HG03064 (cell line): ENCODE data around the gene CEACAM16.

Experiments
- ATAC-seq: cut with Tn5 transposase; IDR thresholded peaks from one replicate; pipeline ENCODE4 v1.9.1; 2021; ENCODE audit warnings: low read depth; ENCODE audit not compliant: unreplicated experiment

The CEACAM16 gene

DNA sequence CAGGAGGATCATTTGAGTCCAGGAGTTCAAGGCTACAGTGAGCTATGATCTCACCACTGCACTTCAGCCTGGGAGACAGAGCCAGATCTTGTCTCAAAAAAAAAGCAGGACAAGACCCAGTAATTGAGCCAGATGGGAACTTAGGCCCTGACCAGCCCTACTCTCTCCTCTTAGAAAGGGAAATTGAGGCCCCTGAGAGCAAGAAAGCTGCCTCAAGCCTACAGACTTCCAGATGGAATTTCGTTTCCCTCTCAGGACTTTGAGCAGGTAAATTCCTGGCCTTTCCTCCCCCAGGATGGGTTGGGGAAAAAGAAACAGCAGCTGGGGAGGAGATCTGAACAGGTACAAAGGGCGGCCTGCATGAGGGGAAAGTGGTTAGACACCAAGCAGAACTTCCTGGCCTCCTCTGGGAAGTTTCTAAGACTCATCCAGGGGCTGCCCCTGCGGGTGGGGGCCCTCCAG, 46.0 kb downstream of the CEACAM16 start:
- no peak for ATAC-seq

DNA sequence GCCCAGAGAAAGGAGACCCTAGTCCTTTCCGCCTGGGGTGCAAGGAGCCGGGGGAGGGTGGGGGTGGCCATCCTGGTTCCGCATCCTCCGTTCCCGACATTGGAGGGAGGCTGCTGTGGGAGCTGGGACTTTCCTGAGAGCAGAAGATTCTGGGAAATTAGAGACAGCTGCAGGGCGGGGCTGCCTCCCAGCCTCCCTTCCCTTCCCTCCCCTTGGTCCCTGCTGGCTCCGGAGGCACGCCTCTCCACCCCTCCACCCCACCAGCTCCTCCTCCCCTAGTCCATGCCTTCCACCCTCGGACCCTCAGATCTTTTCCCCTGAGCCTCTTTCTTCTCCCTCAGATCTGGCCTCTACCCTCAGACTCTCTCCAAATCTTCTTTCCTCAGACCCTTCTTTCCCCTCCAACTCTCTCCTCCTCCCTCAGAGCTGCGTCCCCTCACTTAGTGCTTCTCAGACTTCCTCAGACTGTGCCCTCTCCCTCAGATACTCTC, 46.4 kb downstream of the CEACAM16 start:
- no peak for ATAC-seq

GRCh38 chr19:44745887-44746600, 47.1 kb downstream of the CEACAM16 start:
- no peak for ATAC-seq

GRCh38 chr19:44746616-44746945, 47.6 kb downstream of the CEACAM16 start:
- no peak for ATAC-seq

DNA sequence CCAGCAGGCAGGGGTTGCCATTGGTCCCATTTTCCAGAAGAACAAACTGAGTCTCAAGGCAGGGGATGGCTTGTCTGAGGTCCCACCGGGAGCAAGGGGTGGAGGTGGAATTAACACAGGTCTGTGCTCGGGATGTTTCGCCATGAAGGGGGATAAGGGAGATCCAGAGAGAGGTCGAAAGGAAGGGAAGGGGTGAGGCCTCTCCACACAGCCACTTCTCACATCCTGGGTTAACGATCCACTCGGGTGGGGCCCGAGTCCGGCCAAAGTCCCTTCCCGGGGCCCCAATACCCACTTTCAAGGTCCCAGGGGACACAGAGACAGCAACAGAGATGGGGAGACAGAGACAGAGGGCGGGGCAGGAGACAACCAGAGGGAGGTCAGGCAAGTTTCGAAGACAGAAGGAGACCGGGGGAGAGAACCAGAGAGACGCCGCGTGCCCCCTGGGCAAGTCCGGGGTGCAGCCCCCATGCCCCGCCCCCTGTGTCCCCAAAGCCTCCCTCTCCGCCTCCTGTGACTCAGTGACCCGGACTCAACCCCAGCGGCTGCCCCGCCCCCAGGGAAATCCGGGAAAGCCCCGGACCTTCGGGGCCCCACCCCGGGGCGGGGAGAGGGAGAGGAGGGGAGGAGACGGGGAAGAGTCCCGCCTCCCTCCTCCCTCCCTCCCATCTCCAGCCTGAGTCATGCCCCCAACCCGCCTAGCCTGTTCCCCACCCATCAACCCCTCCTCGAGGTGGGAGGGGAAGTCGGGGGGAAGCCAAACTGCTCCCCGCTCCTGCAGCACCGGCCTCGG, 48.2 kb downstream of the CEACAM16 start:
- ATAC-seq = no peak

DNA sequence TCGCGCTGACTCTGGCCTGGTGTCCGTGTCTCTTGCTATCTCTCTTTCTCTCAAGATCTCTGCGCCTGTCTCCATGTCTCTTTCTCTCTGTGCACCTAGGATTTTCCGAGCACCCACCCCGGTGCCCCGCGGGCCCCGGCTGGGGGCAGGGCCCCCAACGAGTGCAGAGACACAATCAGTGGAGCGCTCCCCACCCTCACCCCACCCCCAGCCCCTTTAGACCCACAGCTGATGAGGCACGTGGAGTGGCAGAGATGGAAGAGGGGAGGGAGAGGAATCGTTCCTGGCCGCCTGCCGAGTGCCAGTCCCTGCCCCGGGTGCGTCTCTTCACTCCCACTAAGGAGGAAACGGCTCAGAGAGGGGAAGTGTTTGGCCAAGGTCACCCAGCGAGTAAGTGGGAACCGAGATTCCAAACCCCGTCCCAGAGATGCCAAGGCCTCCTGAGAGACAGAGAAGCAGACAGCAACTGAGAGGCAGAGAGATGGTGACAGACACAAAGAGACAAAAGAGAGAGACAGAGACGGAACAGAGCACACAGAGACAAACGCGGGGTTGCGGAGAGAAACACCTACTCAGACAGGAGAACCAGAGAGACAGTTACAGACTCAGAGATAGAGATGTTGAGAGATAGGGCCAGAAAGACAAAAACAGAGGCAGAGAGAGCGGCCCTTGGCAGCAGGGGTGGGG, 48.9 kb downstream of the CEACAM16 start:
- no peak for ATAC-seq

DNA sequence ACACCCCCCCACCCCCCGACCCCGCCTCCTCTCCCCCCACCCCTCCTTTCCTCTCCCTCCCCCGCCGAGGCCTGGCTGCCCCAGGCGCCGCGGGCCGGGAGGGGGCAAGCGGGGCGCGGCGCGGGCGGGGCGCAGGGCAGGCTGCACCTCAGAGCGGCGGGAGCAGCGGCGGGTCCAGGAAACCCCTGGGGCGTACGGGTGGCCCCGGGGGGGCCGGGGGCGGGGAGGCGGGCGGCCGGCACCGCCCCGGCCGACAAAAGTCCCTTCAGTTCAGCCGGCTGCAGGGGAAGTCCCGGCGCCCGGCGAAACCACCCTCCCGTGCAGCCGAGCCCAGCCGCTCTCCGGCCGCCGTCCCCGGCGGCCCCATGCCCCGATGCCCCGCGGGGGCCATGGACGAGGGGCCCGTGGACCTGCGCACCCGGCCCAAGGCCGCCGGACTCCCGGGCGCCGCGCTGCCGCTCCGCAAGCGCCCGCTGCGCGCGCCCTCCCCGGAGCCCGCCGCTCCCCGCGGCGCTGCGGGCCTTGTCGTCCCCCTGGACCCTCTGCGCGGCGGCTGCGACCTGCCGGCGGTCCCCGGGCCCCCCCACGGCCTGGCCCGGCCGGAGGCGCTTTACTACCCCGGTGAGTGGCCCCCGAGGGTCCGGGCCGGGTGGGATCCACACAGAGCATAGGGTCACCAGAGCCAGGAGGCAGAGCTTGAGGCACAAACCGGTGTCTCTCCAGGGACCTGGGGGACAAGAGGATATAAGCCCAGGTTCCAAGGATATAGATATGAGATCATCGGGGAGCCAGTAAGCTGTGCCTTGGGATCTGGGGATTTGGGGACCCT, 49.7 kb downstream of the CEACAM16 start, which contains the start of gene BCL3:
TSS of gene BCL3 (plus strand) at position 283 of the 829 bp plus-strand sequence. CDS start at position 366, 83 bp downstream.
- no peak for ATAC-seq

GRCh38 chr19:44749292-44749691, 50.3 kb downstream of the CEACAM16 start:
- no peak for ATAC-seq

DNA sequence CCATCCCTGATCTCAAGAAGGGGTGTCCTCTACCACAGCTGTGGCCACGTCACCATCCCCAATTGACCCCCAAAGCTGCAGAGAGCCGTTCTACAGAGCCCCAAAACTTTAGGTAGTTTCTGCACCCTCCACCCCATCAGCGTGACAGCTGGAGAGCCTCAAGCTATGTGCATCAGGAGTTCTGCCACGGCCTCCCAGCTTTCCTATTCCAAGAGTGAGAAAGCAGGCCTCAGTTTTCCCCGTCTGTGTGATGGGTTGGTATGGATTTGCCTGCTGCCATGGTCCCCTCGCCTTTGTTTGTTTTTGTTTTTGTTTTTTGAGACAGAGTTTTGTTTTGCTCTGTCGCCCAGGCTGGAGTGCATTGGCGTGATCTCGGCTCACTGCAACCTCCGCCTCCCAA, 51.0 kb downstream of the CEACAM16 start:
- ATAC-seq = no peak

DNA sequence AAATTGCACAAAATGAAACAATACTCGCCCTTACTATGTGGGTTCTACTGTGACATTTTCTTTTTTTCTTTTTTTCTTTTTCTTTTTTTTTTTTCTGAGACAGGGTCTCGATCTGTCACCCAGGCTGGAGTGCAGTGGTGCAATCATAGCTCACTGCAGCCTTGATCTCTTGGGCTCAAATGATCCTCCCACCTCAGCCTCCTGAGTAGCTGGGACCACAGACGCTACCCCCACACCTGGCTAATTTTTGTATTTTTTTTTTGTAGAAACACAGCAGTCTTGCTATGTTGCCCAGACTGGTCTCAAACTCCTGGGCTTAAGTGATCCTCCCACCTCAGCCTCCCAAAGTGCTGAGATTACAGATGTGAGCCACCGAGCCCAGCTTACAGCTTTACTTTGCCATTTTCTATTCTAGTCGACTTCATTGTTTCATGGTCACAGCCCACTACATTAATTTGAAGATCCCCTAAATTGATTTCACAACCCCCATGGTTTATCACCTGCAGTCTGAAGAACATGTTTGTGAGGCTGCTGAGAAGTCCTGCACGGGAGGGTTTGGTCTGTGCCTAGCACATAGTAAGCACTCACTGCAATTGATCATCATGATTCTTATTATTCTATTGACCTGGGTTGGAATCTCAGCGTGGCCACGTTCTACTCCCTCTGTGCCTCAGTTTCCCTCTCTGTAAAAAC, 53.3 kb downstream of the CEACAM16 start:
- no peak for ATAC-seq

DNA sequence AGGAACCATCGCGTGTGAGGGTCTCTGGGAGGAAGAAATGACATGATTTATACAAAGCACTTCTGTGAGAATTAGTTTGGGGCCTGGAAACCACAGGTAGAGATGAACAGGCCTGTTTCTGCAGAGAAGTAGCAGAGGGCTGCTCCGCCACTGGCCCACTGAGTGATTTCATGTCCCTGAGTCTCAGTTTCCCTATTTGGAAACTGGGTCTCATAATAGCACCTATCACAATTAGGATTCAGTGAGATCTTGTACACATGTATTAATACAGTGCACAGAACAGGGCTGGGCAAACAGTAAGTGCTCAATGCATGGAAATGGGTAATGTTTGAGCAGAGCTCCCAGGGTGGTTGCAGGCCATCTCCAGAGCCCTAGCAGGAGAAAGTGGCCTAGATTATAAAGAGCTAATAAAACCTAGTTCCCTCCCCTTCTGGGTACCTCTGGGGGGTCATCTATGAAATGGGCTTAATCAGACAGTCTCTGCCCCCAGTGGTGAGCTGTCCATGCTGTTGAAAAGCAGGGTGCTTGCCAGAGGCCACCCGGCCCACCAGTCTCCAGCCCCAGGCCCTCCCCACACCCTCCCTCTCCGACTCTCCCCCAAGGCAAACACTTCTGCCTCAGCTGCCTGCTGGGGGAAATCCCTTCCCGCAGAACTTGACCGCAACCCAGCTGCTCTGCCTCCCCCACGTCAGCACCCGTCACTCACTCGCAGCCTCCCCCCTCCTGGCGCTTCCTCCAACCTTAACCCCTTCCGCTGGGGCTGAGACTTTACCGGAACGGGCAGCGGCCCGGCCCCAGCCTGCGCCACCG, 54.1 kb downstream of the CEACAM16 start:
- ATAC-seq = peak; percentile 57

DNA sequence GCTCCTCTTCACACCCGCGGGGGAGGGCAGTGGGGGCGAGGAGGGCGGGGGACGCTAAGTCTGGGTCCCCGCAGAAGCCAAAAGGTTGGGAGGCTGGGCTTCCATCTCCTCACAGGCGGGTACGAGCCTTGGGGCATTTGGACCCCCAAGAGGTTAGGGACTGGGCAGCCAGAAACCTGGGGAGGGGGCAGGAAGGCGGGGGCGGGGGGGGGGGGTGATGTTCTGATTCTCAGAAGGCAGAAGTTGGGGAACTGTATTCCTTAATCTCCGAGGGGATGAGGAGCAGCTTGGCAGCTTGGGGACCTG, 54.6 kb downstream of the CEACAM16 start:
- ATAC-seq = no peak

- no peak for ATAC-seq
These were observed 55.2 kb downstream of the CEACAM16 start for GRCh38 chr19:44753932-44754749.

DNA sequence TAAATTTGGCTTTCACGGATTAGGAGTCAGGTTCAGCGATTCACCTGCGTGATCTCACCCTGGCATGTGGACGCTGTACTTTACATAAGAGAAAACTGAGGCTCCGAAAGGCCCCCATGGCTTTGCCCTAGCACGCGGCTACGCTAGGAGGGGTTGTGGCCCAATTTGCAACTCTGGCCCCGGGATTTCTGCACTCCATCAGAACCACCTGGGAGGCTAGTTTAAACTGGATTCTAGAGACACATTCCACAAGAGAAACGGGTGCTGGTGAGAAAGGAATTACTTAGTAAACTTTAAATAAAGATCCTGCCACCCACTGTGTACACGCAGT, 55.8 kb downstream of the CEACAM16 start:
- no peak for ATAC-seq

GRCh38 chr19:44755219-44755618, 56.3 kb downstream of the CEACAM16 start:
- ATAC-seq = no peak

DNA sequence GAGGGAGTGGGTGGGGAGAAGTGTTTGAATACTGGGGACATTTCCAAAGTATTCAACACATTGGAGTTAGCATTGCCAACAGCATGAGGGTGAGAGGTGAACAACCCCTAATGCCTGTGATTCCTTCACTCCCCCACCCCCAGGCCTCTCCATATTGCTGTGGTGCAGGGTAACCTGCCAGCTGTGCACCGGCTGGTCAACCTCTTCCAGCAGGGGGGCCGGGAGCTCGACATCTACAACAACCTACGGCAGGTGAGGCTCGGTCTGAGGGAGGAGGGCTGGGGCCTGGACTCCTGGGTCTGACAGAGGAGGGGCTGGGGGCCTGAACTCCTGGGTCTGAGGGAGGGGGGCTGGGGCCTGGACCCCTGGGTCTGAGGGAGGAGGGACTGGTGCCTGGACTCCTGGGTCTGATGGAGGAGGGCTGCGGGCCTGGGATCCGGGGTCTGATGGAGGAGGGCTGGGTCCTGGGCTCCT, 57.2 kb downstream of the CEACAM16 start:
- ATAC-seq = no peak

GRCh38 chr19:44757057-44757734, 58.2 kb downstream of the CEACAM16 start:
- ATAC-seq = no peak
